AG10803 (cell line): Measurements from ENCODE around the gene EFCAB6.

Experiments
- DNase-seq: peaks from one replicate; pipeline ENCODE4 v3.0.0; 2010; ENCODE audit warnings: low read depth
- H3K4me3 ChIP-seq: 2 replicates; pipeline ENCODE4 v1.5.1; 2011; ENCODE audit warnings: mild to moderate bottlenecking, low read length, control low read depth
- CTCF ChIP-seq: conservative IDR thresholded peaks from 2 replicates; pipeline ENCODE4 v1.5.1; 2011; ENCODE audit warnings: mild to moderate bottlenecking, low read length, control low read depth, inconsistent platforms

The EFCAB6 gene

DNA sequence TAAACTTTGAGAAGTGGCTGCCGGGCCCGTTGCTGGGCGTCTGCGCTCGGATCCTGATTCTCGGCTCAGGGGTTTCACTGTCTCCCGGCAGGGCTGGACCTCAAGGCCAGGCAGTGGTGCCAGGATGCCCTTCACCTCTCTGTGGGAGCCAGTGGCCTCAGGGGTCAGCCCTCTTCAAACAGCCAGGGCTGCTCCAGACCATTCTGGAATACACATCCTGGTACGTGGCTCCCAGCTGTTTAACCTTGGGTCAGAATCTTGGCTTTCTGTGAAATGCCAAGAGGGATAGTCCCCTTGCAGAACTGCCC lies 329.8 kb downstream of the EFCAB6 start:
- no peak overlapping the region for H3K4me3 ChIP-seq
- TF ChIP-seq CTCF = no peak
- DNase-seq = no peak

GRCh38 chr22:43481568-43482317 lies 330.4 kb downstream of the EFCAB6 start:
- TF ChIP-seq CTCF = no peak
- DNase-seq = no peak
- no peak overlapping the region for H3K4me3 ChIP-seq

- DNase-seq = no peak
- no peak overlapping the region for H3K4me3 ChIP-seq
- TF ChIP-seq CTCF = no peak
These were observed 332.1 kb downstream of the EFCAB6 start for GRCh38 chr22:43479962-43480361.

GRCh38 chr22:43479301-43479950 lies 332.7 kb downstream of the EFCAB6 start:
- TF ChIP-seq CTCF = no peak
- H3K4me3 ChIP-seq = no peak overlapping the region

More at GRCh38 chr22:43479301-43479950, 332.7 kb downstream of the EFCAB6 start:
- no peak for DNase-seq
